IMR-90 (cell line): ENCODE results near the gene SYNE1. TPM values are rescaled to one million over a fixed set of nuclear protein-coding genes. Genes with fewer than 3 reads are reported as not detected.

Experiments
- ATAC-seq: fragments of 200-7000 bp; cut with Tn5 transposase; 2 replicates; pipeline ENCODE4 v1.9.1; 2020; ENCODE audit warnings: low read depth, mild to moderate bottlenecking, moderate library complexity
- BruUV-seq: library from RNA; stranded (reverse); fragments of 400-500 nt; replicated peaks from 2 replicates; lab custom pipeline; 2021; lab: Mats Ljungman, UMichigan
- CTCF ChIA-PET: fragments of 300-600 bp; formaldehyde crosslinking; extraction: SDS; loops from one replicate; lab custom pipeline; 2021; ENCODE audit warnings: antibody characterized with exemption; lab: Yijun Ruan, JAX
- POLR2A ChIA-PET: fragments of 300-600 bp; sonication (Branson Sonifier 250); formaldehyde crosslinking; loops from one replicate; lab custom pipeline; 2022; ENCODE audit warnings: antibody characterized with exemption; ENCODE audit not compliant: unreplicated experiment; lab: Charles Lee
- DNase-seq: peaks from one replicate; pipeline ENCODE4 v3.0.0; 2013
- H2AFZ ChIP-seq: replicated peaks from 2 replicates; pipeline ENCODE3; 2013; ENCODE audit warnings: low read length, mild to moderate bottlenecking; ENCODE audit not compliant: poor library complexity
- H2AK5ac ChIP-seq: 2 replicates; pipeline ENCODE4 v1.6.1; 2013; ENCODE audit warnings: low read depth, low read length, inconsistent platforms
- H2AK9ac ChIP-seq: replicated peaks from 2 replicates; pipeline ENCODE3; 2013; ENCODE audit warnings: mild to moderate bottlenecking, low read depth, low read length, moderate library complexity; ENCODE audit not compliant: poor library complexity
- H2BK120ac ChIP-seq: 2 replicates; pipeline ENCODE4 v1.6.1; 2013; ENCODE audit warnings: low read depth, low read length, inconsistent platforms
- H2BK15ac ChIP-seq: 3 replicates; pipeline ENCODE4 v1.6.1; 2013; ENCODE audit warnings: low read depth, low read length, inconsistent platforms
- H2BK20ac ChIP-seq: 2 replicates; pipeline ENCODE4 v1.6.1; 2013; ENCODE audit warnings: low read depth, mild to moderate bottlenecking, inconsistent platforms, low read length, moderate library complexity
- H2BK5ac ChIP-seq: 2 replicates; pipeline ENCODE4 v1.6.1; 2013; ENCODE audit warnings: mild to moderate bottlenecking, low read depth, low read length, inconsistent platforms; ENCODE audit not compliant: poor library complexity, severe bottlenecking
- H3K14ac ChIP-seq: replicated peaks from 2 replicates; pipeline ENCODE4 v1.6.1; 2013; ENCODE audit warnings: low read depth, low read length, inconsistent platforms
- H3K18ac ChIP-seq: 2 replicates; pipeline ENCODE4 v1.6.1; 2013; ENCODE audit warnings: low read depth, low read length, control low read depth
- H3K23ac ChIP-seq: 2 replicates; pipeline ENCODE4 v1.6.1; 2013; ENCODE audit warnings: low read depth, low read length, inconsistent platforms
- H3K27ac ChIP-seq: 2 replicates; pipeline ENCODE4 v1.5.1; 2013; ENCODE audit warnings: mild to moderate bottlenecking, control low read depth, low read length; ENCODE audit not compliant: insufficient read depth
- H3K27me3 ChIP-seq: 2 replicates; pipeline ENCODE4 v1.6.1; 2013; ENCODE audit warnings: low read length; ENCODE audit not compliant: control insufficient read depth, insufficient read depth
- H3K36me3 ChIP-seq: 2 replicates; pipeline ENCODE4 v1.6.1; 2013; ENCODE audit warnings: low read length, mixed read lengths; ENCODE audit not compliant: control insufficient read depth, insufficient read depth
- H3K4ac ChIP-seq: 2 replicates; pipeline ENCODE4 v1.6.1; 2013; ENCODE audit warnings: low read depth, low read length, inconsistent platforms
- H3K4me1 ChIP-seq: 2 replicates; pipeline ENCODE4 v1.6.1; 2013; ENCODE audit warnings: low read length, mixed read lengths; ENCODE audit not compliant: control insufficient read depth, insufficient read depth
- H3K4me2 ChIP-seq: 2 replicates; pipeline ENCODE4 v1.6.1; 2013; ENCODE audit warnings: low read depth, mild to moderate bottlenecking, control low read depth, low read length, moderate library complexity
- H3K4me3 ChIP-seq: 2 replicates; pipeline ENCODE4 v1.5.1; 2013; ENCODE audit warnings: low read depth, mild to moderate bottlenecking, control low read depth, low read length, moderate library complexity; ENCODE audit not compliant: insufficient read depth
- H3K56ac ChIP-seq: 2 replicates; pipeline ENCODE4 v1.6.1; 2013; ENCODE audit warnings: low read length, inconsistent platforms; ENCODE audit not compliant: insufficient read depth; ENCODE audit errors: extremely low read depth
- H3K79me1 ChIP-seq, 2 experiments: 2 replicates each; pipeline ENCODE4 v1.6.1; 2013; ENCODE audit warnings: low read length in 2 of 2, inconsistent platforms in 1 of 2, low read depth in 1 of 2
- H3K9ac ChIP-seq: 2 replicates; pipeline ENCODE4 v1.6.1; 2013; ENCODE audit warnings: low read depth, low read length, control low read depth
- H3K9me1 ChIP-seq: 2 replicates; pipeline ENCODE4 v1.6.1; 2013; ENCODE audit warnings: low read length, inconsistent platforms; ENCODE audit not compliant: insufficient read depth
- H3K9me3 ChIP-seq: 2 replicates; pipeline ENCODE4 v1.6.1; 2013; ENCODE audit warnings: low read length; ENCODE audit not compliant: control insufficient read depth, insufficient read depth
- H4K20me1 ChIP-seq: 2 replicates; pipeline ENCODE4 v1.6.1; 2013; ENCODE audit warnings: low read length, inconsistent platforms; ENCODE audit not compliant: insufficient read depth
- H4K5ac ChIP-seq: 2 replicates; pipeline ENCODE4 v1.6.1; 2013; ENCODE audit warnings: mild to moderate bottlenecking, low read depth, low read length, control low read depth
- H4K8ac ChIP-seq, 2 experiments: 2 replicates each; pipeline ENCODE4 v1.6.1; 2013; ENCODE audit warnings: low read depth in 2 of 2, low read length in 2 of 2, control low read depth in 1 of 2, inconsistent platforms in 1 of 2
- H4K91ac ChIP-seq: 2 replicates; pipeline ENCODE4 v1.6.1; 2013; ENCODE audit warnings: low read depth, low read length, inconsistent platforms; ENCODE audit not compliant: insufficient read depth
- BHLHE40 ChIP-seq: fragments of 150-350 bp; IDR thresholded peaks from 2 replicates; pipeline ENCODE4 v1.6.1; 2016; ENCODE audit warnings: mild to moderate bottlenecking, low read depth, low read length
- CEBPB ChIP-seq: IDR thresholded peaks from 2 replicates; pipeline ENCODE4 v1.6.1; 2012; ENCODE audit warnings: low read depth, low read length, improper control_type of control experiment
- CHD1 ChIP-seq: IDR thresholded peaks from 2 replicates; pipeline ENCODE4 v1.6.1; 2012; ENCODE audit warnings: low read depth, low read length, improper control_type of control experiment
- CTCF ChIP-seq: conservative IDR thresholded peaks from 2 replicates; pipeline ENCODE4 v1.5.1; 2012; ENCODE audit warnings: mild to moderate bottlenecking, low read depth, low read length, improper control_type of control experiment
- ELK1 ChIP-seq: fragments of 150-350 bp; IDR thresholded peaks from 2 replicates; pipeline ENCODE4 v1.6.1; 2016; ENCODE audit warnings: low read depth, mild to moderate bottlenecking, low read length, moderate library complexity, borderline replicate concordance
- FOS ChIP-seq: fragments of 150-350 bp; IDR thresholded peaks from 2 replicates; pipeline ENCODE4 v1.6.1; 2016; ENCODE audit warnings: low read depth, low read length
- MAZ ChIP-seq: IDR thresholded peaks from 2 replicates; pipeline ENCODE4 v1.6.1; 2012; ENCODE audit warnings: low read depth, mild to moderate bottlenecking, low read length, improper control_type of control experiment, moderate library complexity, borderline replicate concordance
- MXI1 ChIP-seq: IDR thresholded peaks from 2 replicates; pipeline ENCODE4 v1.6.1; 2012; ENCODE audit warnings: low read depth, mild to moderate bottlenecking, low read length, moderate library complexity, borderline replicate concordance
- NFE2L2 ChIP-seq: fragments of 150-350 bp; IDR thresholded peaks from 2 replicates; pipeline ENCODE4 v1.6.1; 2016; ENCODE audit warnings: low read depth, mild to moderate bottlenecking, low read length
- POLR2A ChIP-seq: IDR thresholded peaks from 2 replicates; pipeline ENCODE4 v1.6.1; 2012; ENCODE audit warnings: mild to moderate bottlenecking, low read depth, low read length
- RAD21 ChIP-seq: IDR thresholded peaks from 2 replicates; pipeline ENCODE4 v1.6.1; 2012; ENCODE audit warnings: low read length, improper control_type of control experiment
- RFX5 ChIP-seq: IDR thresholded peaks from 2 replicates; pipeline ENCODE4 v1.8.0; 2012; ENCODE audit warnings: low read depth, mild to moderate bottlenecking, low read length, moderate library complexity
- SMC3 ChIP-seq: fragments of 150-350 bp; IDR thresholded peaks from 2 replicates; pipeline ENCODE4 v1.6.1; 2016; ENCODE audit warnings: low read depth, mild to moderate bottlenecking, antibody characterized with exemption, low read length, moderate library complexity
- USF2 ChIP-seq: fragments of 150-350 bp; IDR thresholded peaks from 2 replicates; pipeline ENCODE4 v1.6.1; 2017; ENCODE audit warnings: mild to moderate bottlenecking, antibody characterized with exemption, low read length, low read depth
- WGBS, 2 experiments: methylation state at CpG; one replicate each; pipeline versions ENCODE4 v1.1.5 to v1.1.7; 2013; ENCODE audit warnings: missing lambda C conversion rate in 2 of 2; ENCODE audit not compliant: insufficient read length in 1 of 2; ENCODE audit errors: extremely low coverage in 2 of 2; 5-methylcytosine and 5-hydroxymethylcytosine counted together
- dilution Hi-C: fragments of 300-500 bp; cut with HindIII; formaldehyde crosslinking; loops from one replicate; pipeline ENCODE4 v1.14.3; 2018; ENCODE audit warnings: low sequenced_read_pairs; ENCODE audit not compliant: unreplicated experiment
- in situ Hi-C: fragments of 300-500 bp; cut with MboI; formaldehyde crosslinking; loops from 3 replicates; pipeline ENCODE4 v1.14.3; 2019; ENCODE audit warnings: low sequenced_read_pairs, inconsistent platforms, mixed read lengths
- intact Hi-C: fragments of 100-400 bp; cut with micrococcal nuclease; formaldehyde crosslinking; loops from 2 replicates; pipeline ENCODE4 v1.10.0; 2022
- polyA plus RNA-seq, 3 experiments: library from polyadenylated mRNA; depleted of rRNA; stranded (reverse); fragments of >200 nt; gene quantifications; 2 replicates each; pipeline ENCODE4 v1.2.3, GENCODE V29; 2012; ENCODE audit warnings: low replicate concordance in 1 of 3
- total RNA-seq: library from RNA; depleted of rRNA; stranded (reverse); fragments of >200 nt; gene quantifications from 2 replicates; pipeline ENCODE4 v1.2.3, GENCODE V29; 2012

The SYNE1 gene
- total and polyA plus RNA-seq, 2 of the 4 experiments (the other 2 are of a cell fraction): 34.1 to 159 TPM

GRCh38 chr6:152273638-152274037 is 363.5 kb downstream of the SYNE1 start:
- no peak overlapping the region for H3K18ac ChIP-seq
- H3K56ac ChIP-seq: no peak overlapping the region
- no peak overlapping the region for H2AK5ac ChIP-seq
- H3K79me1 ChIP-seq: no peaks in the 10 kb centered on the region
- H2BK20ac ChIP-seq: no peak overlapping the region
- no peak overlapping the region for H3K4me3 ChIP-seq
- H3K23ac ChIP-seq: no peak overlapping the region
- no peaks in the 10 kb centered on the region for H3K27me3 ChIP-seq
- DNase-seq: no peak
- no CpG with 5 or more reads among the region's 4 CpGs for WGBS, 2 experiments
- no peak overlapping the region for H3K9ac ChIP-seq
- H4K5ac ChIP-seq: no peak overlapping the region
- H2BK5ac ChIP-seq: no peak overlapping the region
- POLR2A ChIA-PET: no interaction called here
- no peaks in the 10 kb centered on the region for H3K9me3 ChIP-seq
- TF ChIP-seq NFE2L2 (no peak), CTCF (no peak), USF2 (no peak), CEBPB (no peak), SMC3 (no peak), POLR2A (no peak), RFX5 (no peak), BHLHE40 (no peak), CHD1 (no peak), MXI1 (no peak), MAZ (no peak), ELK1 (no peak), RAD21 (no peak), FOS (no peak)
- no peak overlapping the region for H3K14ac ChIP-seq
- H4K8ac ChIP-seq: no peak overlapping the region
- H2AFZ ChIP-seq: no peak overlapping the region
- in situ Hi-C loops: no loop called here
- H2BK120ac ChIP-seq: no peak overlapping the region
- H3K4me1 ChIP-seq: peaks cover 17% of the 10 kb centered on the region
- no peak for ATAC-seq
- H3K27ac ChIP-seq: no peak overlapping the region
- H2AK9ac ChIP-seq: no peak overlapping the region
- intact Hi-C loops: no loop called here
- dilution Hi-C loops: no loop called here
- H2BK15ac ChIP-seq: no peak overlapping the region
- no peak overlapping the region for H4K91ac ChIP-seq
- no peak overlapping the region for H3K4ac ChIP-seq
- no peaks in the 10 kb centered on the region for H4K20me1 ChIP-seq
- peaks cover 2% of the 10 kb centered on the region for H3K9me1 ChIP-seq
- CTCF ChIA-PET: no interaction called here
- no peak overlapping the region for H3K4me2 ChIP-seq
- peaks cover 20% of the 10 kb centered on the region for H3K36me3 ChIP-seq
- no TSS peak for BruUV-seq
